ENCODE results near the gene MOB3B. TPM values are rescaled to one million over a fixed set of nuclear protein-coding genes. Genes with fewer than 3 reads are reported as not detected.

The MOB3B gene
- total RNA-seq, 1 experiment from 2014 or later: 0.19 TPM

DNA sequence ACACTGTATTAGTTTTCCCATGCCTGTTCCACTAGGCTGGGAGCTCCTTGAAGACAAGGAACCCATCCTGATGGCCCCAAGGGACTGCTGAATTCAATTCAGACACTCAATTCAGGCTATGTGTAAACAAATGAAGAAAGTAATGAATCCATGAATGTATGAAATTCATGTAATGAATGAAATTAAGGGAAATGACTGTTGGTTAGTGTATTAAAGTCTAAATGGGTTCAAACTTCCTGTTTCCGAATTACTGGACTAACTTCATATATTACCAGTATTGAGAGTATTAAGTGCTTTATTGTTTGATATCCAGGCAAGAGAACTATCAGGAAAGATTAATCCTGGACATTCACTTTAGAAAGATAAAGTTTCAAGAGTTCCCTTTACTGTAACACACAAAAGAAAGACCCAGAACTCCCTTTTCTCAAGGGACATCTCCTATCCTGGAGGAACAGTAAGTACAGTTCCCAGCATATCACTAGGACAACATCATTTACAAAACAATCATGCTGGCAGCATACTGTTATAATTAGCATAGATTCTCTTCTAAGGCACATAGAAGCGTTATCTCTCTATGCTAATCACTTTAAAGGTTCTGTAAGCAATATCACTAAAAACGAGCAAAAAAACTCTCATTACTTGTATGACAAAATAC lies 34.0 kb downstream of the MOB3B start:
- Histone ChIP-seq H3K9me3 (ENCODE audit: low read depth, low read length, poor library complexity, severe bottlenecking) (no peaks in the 10 kb centered on the region), H3K4me3 (ENCODE audit: low read depth, low read length, poor library complexity, severe bottlenecking) (no peak overlapping the region), H3K27ac (ENCODE audit: low read depth, low read length, poor library complexity, severe bottlenecking) (no peak overlapping the region), H3K36me3 (ENCODE audit: insufficient read depth, low read length, poor library complexity, severe bottlenecking) (no peaks in the 10 kb centered on the region), H3K4me1 (ENCODE audit: insufficient read depth, low read length, poor library complexity, severe bottlenecking) (no peaks in the 10 kb centered on the region), H3K27me3 (replicated peaks; ENCODE audit: insufficient read depth, low read depth, low read length, poor library complexity) (no peaks in the 10 kb centered on the region)
- TF ChIP-seq, protein P1, sequence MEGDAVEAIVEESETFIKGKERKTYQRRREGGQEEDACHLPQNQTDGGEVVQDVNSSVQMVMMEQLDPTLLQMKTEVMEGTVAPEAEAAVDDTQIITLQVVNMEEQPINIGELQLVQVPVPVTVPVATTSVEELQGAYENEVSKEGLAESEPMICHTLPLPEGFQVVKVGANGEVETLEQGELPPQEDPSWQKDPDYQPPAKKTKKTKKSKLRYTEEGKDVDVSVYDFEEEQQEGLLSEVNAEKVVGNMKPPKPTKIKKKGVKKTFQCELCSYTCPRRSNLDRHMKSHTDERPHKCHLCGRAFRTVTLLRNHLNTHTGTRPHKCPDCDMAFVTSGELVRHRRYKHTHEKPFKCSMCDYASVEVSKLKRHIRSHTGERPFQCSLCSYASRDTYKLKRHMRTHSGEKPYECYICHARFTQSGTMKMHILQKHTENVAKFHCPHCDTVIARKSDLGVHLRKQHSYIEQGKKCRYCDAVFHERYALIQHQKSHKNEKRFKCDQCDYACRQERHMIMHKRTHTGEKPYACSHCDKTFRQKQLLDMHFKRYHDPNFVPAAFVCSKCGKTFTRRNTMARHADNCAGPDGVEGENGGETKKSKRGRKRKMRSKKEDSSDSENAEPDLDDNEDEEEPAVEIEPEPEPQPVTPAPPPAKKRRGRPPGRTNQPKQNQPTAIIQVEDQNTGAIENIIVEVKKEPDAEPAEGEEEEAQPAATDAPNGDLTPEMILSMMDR (conservative IDR thresholded peaks at IDR 0.05; ENCODE audit: low read depth, low read length): no peak
- no peak for TF ChIP-seq EZH2 (IDR thresholded peaks at IDR 0.05; ENCODE audit: borderline replicate concordance, low read depth, low read length, poor library complexity, severe bottlenecking)
- no peak for DNase-seq (ENCODE audit: low spot score)
- no TSS peak for BruUV-seq (replicated peaks)
- intact Hi-C loops (cut with micrococcal nuclease; ENCODE audit: unreplicated experiment): no loop called here
- ChIA-PET CTCF (no interaction called here), POLR2A (ENCODE audit: low non-redundant PET) (no interaction called here)

DNA sequence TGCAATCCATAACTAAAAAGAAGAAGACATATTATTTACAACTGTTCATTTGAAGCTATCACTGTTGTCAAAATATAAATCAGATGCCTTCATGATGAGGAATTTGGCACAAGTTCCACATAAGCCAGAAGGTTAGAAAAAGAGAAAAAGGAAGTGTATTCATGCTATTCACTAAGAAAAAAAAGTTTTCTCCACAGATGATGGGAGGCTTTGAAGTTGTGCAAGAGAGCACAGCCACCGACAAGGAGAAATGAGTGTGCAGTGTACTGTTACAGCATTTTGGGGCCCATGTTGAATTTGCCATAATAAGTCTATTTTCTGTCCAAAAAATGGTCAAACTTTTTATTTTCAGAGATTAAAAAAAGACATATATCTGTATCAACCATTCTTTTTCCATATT lies 38.5 kb downstream of the MOB3B start:
- intact Hi-C loops (cut with micrococcal nuclease; ENCODE audit: unreplicated experiment): no loop called here
- no TSS peak for BruUV-seq (replicated peaks)
- H3K4me1 ChIP-seq (ENCODE audit: insufficient read depth, low read length, poor library complexity, severe bottlenecking): no peaks in the 10 kb centered on the region
- no peaks in the 10 kb centered on the region for H3K9me3 ChIP-seq (ENCODE audit: low read depth, low read length, poor library complexity, severe bottlenecking)
- POLR2A ChIA-PET (ENCODE audit: low non-redundant PET): no interaction called here
- no peaks in the 10 kb centered on the region for H3K36me3 ChIP-seq (ENCODE audit: insufficient read depth, low read length, poor library complexity, severe bottlenecking)
- DNase-seq (ENCODE audit: low spot score): no peak
- CTCF ChIA-PET: no interaction called here
- H3K27me3 ChIP-seq (replicated peaks; ENCODE audit: insufficient read depth, low read depth, low read length, poor library complexity): no peaks in the 10 kb centered on the region
- TF ChIP-seq, protein P1 (conservative IDR thresholded peaks at IDR 0.05; ENCODE audit: low read depth, low read length): no peak
- no peak for TF ChIP-seq EZH2 (IDR thresholded peaks at IDR 0.05; ENCODE audit: borderline replicate concordance, low read depth, low read length, poor library complexity, severe bottlenecking)
- no peak overlapping the region for H3K4me3 ChIP-seq (ENCODE audit: low read depth, low read length, poor library complexity, severe bottlenecking)
- H3K27ac ChIP-seq (ENCODE audit: low read depth, low read length, poor library complexity, severe bottlenecking): no peak overlapping the region

DNA sequence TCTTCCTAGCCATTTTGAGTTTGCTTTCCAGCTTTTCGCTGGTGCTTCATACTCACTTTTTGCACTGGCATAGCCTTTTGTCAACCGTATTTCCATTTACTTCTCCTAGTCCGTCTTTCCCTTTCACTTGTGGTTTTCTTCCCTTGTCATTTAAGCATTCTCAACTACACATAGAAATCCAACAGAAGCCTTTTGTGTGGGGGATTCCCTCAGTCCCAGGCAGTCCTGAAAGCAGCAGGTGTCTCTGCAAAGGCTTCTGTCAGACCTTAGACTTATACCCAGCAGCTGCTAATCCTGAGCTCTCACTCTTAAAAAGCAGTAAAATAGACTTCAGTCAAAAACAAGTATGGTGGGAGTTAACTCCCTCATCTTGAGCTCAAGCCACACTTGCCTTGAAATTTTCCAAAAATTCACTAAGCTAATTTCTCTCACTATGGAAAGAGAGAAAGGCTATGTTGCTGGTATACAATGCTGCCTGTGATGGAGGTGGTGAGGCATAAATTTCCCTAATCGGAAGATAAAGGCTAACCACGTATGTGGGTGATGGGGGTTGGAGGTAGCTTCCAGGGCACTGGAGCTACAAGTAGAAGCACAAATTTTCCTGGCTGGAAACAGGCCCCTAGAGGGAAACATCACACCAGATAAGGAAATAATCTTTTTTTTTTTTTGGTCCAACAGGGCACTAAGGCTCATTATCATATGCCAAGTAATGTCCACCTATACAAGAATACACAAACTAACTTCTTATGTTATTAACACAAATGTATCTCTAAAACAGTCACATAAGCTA lies 40.3 kb downstream of the MOB3B start:
- H3K4me1 ChIP-seq (ENCODE audit: insufficient read depth, low read length, poor library complexity, severe bottlenecking): no peaks in the 10 kb centered on the region
- H3K36me3 ChIP-seq (ENCODE audit: insufficient read depth, low read length, poor library complexity, severe bottlenecking): no peaks in the 10 kb centered on the region
- H3K4me3 ChIP-seq (ENCODE audit: low read depth, low read length, poor library complexity, severe bottlenecking): no peak overlapping the region
- TF ChIP-seq EZH2 (IDR thresholded peaks at IDR 0.05; ENCODE audit: borderline replicate concordance, low read depth, low read length, poor library complexity, severe bottlenecking): no peak
- TF ChIP-seq, protein P1 (conservative IDR thresholded peaks at IDR 0.05; ENCODE audit: low read depth, low read length): no peak
- no peaks in the 10 kb centered on the region for H3K27me3 ChIP-seq (replicated peaks; ENCODE audit: insufficient read depth, low read depth, low read length, poor library complexity)
- CTCF ChIA-PET: interaction anchor here (0.6 kb wide), 1 partner anchor 86 kb away, joined by 6 read pairs; no protein-coding TSS in a partner anchor
- BruUV-seq (replicated peaks): no TSS peak
- intact Hi-C loops (cut with micrococcal nuclease; ENCODE audit: unreplicated experiment): no loop called here
- H3K9me3 ChIP-seq (ENCODE audit: low read depth, low read length, poor library complexity, severe bottlenecking): no peaks in the 10 kb centered on the region
- H3K27ac ChIP-seq (ENCODE audit: low read depth, low read length, poor library complexity, severe bottlenecking): no peak overlapping the region
- no peak for DNase-seq (ENCODE audit: low spot score)
- POLR2A ChIA-PET (ENCODE audit: low non-redundant PET): no interaction called here
